Measurements from ENCODE around the gene PBX1.

Gene PBX1

GRCh38 chr1:164563721-164564360, 4.9 kb downstream of the PBX1 start:
- DNase-seq (ENCODE audit: low read depth) = no peak

GRCh38 chr1:164564378-164564777, 5.4 kb downstream of the PBX1 start:
- DNase-seq (ENCODE audit: low read depth) = no peak

GRCh38 chr1:164565357-164565756, 6.4 kb downstream of the PBX1 start:
- no peak for DNase-seq (ENCODE audit: low read depth)

GRCh38 chr1:164567774-164568173, 8.8 kb downstream of the PBX1 start:
- DNase-seq (ENCODE audit: low read depth) = no peak

- DNase-seq (ENCODE audit: low read depth) = no peak
Measured at GRCh38 chr1:164569241-164569640, 10.3 kb downstream of the PBX1 start.

- no peak for DNase-seq (ENCODE audit: low read depth)
Measured at GRCh38 chr1:164569866-164570265, 10.9 kb downstream of the PBX1 start.

GRCh38 chr1:164571333-164571732, 12.3 kb downstream of the PBX1 start:
- DNase-seq (ENCODE audit: low read depth) = no peak

GRCh38 chr1:164575356-164575886, 16.4 kb downstream of the PBX1 start:
- DNase-seq (ENCODE audit: low read depth) = no peak

- DNase-seq (ENCODE audit: low read depth) = no peak
Measured at GRCh38 chr1:164576291-164577271, 17.6 kb downstream of the PBX1 start.

- no peak for DNase-seq (ENCODE audit: low read depth)
Measured at GRCh38 chr1:164577291-164577690, 18.3 kb downstream of the PBX1 start.

GRCh38 chr1:164578479-164579200, 19.7 kb downstream of the PBX1 start:
- DNase-seq (ENCODE audit: low read depth) = no peak

- no peak for DNase-seq (ENCODE audit: low read depth)
Measured at GRCh38 chr1:164579381-164579780, 20.4 kb downstream of the PBX1 start.

- DNase-seq (ENCODE audit: low read depth) = no peak
Measured at GRCh38 chr1:164581762-164582161, 22.8 kb downstream of the PBX1 start.

GRCh38 chr1:164583196-164583595, 24.2 kb downstream of the PBX1 start:
- no peak for DNase-seq (ENCODE audit: low read depth)

- DNase-seq (ENCODE audit: low read depth) = no peak
Measured at GRCh38 chr1:164583835-164584539, 25.0 kb downstream of the PBX1 start.

GRCh38 chr1:164586591-164586990, 27.6 kb downstream of the PBX1 start:
- DNase-seq (ENCODE audit: low read depth) = no peak

- no peak for DNase-seq (ENCODE audit: low read depth)
Measured at GRCh38 chr1:164587617-164588501, 28.9 kb downstream of the PBX1 start.

- DNase-seq (ENCODE audit: low read depth) = no peak
Measured at GRCh38 chr1:164588516-164589341, 29.7 kb downstream of the PBX1 start.

GRCh38 chr1:164589408-164589807, 30.4 kb downstream of the PBX1 start:
- DNase-seq (ENCODE audit: low read depth) = no peak

Data from GM04503 (cell line).